ENCODE measurements around the gene RPL13A.

The RPL13A gene

GRCh38 chr19:49486710-49487276 is 615 bp upstream of the RPL13A start:
- no peak for DNase-seq

GRCh38 chr19:49488046-49488862 is 846 bp downstream of the RPL13A start:
- DNase-seq, result peak; percentile 88

GRCh38 chr19:49488863-49489537 is 1.6 kb downstream of the RPL13A start:
- peak; percentile 83 for DNase-seq

- DNase-seq, result peak; percentile 82
Observed at GRCh38 chr19:49489601-49490167, 2.3 kb downstream of the RPL13A start.

- peak; percentile 75 for DNase-seq
Observed at GRCh38 chr19:49490287-49491029, 3.0 kb downstream of the RPL13A start.

- DNase-seq, result peak; percentile 68
Observed at GRCh38 chr19:49491030-49491803, 3.8 kb downstream of the RPL13A start.

GRCh38 chr19:49491804-49492572 is 4.6 kb downstream of the RPL13A start:
- peak; percentile 77 for DNase-seq

- DNase-seq, result peak; percentile 80
Observed at GRCh38 chr19:49492573-49493405, 5.4 kb downstream of the RPL13A start.

GRCh38 chr19:49496574-49497008 is 9.2 kb downstream of the RPL13A start:
- DNase-seq, result no peak

GRCh38 chr19:49497047-49497788 is 9.8 kb downstream of the RPL13A start:
- peak; percentile 85 for DNase-seq

- DNase-seq, result peak; percentile 69
Observed at GRCh38 chr19:49497789-49498103, 10.3 kb downstream of the RPL13A start.

- no peak for DNase-seq
Observed at GRCh38 chr19:49498475-49498874, 11.1 kb downstream of the RPL13A start.

GRCh38 chr19:49499030-49499670 is 11.7 kb downstream of the RPL13A start:
- DNase-seq, result peak; percentile 74

GRCh38 chr19:49502866-49503581 is 15.6 kb downstream of the RPL13A start:
- DNase-seq, result peak; percentile 69

- no peak for DNase-seq
Observed at GRCh38 chr19:49503582-49503962, 16.2 kb downstream of the RPL13A start.

GRCh38 chr19:49506575-49507105 is 19.2 kb downstream of the RPL13A start:
- peak; percentile 89 for DNase-seq

GRCh38 chr19:49507803-49508494 is 20.5 kb downstream of the RPL13A start:
- no peak for DNase-seq
